Epidermal melanocyte (primary cell): ENCODE measurements around the gene ACIN1.
A peak's percentile ranks its signal among the peaks of the same experiment; 100 is the strongest.

Source experiments
- DNase-seq: peaks from one replicate; pipeline ENCODE4 v3.0.0; 2011; ENCODE audit warnings: low spot score; ENCODE audit not compliant: insufficient read length

The ACIN1 gene

DNA sequence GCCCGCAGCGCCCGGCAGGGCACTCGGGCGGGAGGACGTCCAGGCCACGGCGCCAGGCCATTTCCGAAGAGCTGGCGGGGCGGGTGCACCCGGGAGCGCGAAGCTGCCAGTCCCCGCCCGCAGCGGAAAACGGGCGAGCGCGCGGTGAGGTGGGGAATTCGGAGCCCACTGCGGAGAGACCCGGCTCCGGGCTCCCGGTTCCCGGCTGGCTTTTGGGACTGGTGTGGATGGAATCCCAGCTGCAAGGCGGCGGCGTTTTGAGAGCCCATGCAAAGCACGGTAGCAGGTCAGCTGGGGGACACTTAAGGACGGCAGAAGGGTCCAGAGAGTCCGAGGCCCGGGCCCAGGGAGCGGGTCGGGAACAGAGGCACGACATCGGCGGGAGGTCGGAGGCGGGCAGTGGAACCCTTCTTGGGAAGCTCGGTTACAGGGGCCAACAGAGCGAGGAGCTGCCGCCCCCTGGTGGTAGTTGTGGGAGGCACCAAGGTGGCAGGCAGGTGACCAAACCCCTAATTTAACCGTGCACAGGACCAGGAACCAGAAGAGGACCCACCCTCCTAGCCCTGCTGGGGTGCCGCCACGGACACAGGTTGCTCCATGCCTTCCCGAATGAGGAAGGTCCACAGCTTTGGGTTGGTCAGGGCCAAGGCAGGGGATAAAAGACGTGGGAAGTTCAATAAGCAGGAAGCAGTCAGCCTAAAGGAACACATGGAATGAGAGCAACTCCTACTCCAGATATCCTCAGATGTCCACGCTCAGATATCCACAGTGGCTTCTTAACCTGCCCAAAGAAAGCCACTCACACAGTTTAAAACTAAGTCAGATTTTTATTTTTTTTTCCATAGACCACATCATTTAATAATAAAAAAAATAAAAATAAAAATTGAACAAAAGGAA lies 36.9 kb downstream of the ACIN1 start:
- peak; percentile 96 for DNase-seq

GRCh38 chr14:23056956-23057756 lies 37.8 kb downstream of the ACIN1 start, which contains the start of gene CDH24:
TSS of gene CDH24 (minus strand) at chr14:23057520. CDS start at chr14:23055733, 1,787 bp downstream.
- DNase-seq, result peak; percentile 77

DNA sequence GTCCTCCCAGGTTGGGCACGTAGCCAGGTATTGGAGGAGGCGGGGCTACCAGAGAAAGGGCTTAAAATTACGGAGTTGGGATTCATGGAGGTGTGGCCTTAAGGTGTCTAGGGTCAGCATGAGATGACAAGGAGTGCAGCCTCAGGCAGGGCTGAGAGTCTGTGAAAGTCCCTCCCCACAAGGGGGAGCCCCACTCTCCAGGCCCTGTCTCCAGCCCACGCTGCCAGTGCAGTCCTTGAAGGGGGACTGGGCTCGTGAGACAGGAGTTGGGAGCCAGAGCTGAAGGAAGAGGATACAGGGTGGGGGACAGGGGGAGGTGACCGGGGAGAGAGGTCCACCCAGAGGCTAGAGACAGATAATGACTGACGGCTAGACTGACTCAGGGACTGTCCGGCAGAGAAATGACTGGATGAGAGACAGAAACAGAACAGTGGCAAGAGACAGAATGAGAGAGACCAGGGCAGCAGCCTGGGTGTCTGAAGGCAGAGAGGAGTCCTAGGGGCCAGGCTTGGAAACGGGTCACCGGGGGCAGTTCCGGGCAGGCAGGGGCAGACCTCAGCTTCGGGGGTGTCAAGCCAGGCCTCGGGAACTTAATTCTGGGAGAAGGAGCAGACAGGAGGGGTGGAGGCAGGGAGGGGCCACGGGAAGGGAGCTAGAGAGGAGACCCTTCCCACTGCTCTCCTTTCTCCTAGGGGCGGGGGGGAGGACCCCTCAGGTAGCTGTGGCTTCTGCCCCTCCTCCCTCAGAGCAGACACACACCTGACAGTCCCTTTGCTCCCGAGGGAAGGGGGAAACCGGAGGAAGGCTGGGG lies 38.6 kb downstream of the ACIN1 start:
- peak; percentile 92 for DNase-seq

DNA sequence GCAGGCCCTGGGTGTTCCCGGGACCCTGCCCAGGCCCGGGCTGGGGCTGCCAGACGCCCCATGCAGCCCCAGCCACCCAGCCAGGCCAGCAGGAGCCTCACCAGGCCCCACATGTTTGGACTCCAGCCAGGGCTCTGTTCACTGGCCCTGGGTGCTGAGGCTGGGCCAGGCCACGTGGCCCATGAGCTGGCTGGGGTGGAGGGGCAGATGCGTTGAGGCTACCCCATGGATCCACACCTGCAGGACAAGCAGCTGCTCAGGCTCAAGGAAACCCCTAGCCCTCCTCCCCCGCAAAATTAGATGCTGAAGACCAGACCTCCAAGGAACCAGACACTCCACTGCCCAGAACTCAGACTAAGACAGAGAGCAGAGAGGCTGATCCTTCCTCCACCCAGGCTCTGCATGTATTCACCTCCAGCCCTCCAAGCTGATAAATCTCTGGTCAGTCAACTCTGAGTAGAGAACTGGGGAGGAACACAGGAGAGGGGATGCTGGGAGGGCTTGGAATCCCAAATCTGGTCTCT lies 39.3 kb downstream of the ACIN1 start:
- no peak for DNase-seq

DNA sequence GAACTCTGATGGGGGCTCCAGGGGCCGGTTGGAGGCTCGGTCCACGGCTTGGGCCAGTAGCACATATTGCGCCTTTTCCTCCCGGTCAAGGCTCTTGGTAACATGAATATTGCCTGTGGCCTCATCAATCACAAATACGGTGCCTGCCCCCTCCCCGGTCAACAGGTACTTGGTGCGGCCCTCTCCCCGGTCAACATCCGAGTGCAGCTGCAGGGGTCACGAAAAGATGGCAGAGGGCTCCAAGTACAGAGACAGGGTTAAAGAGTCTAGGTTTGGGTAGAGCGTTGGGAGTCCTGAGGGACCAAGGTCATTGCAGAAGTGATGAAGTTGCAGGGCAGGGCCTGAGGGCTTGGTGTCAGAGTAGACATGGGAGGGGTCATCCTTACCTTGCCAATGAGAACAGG lies 39.8 kb downstream of the ACIN1 start:
- DNase-seq, result no peak

GRCh38 chr14:23054000-23054811 lies 40.7 kb downstream of the ACIN1 start:
- DNase-seq, result no peak

GRCh38 chr14:23053426-23053825 lies 41.5 kb downstream of the ACIN1 start:
- DNase-seq, result no peak

DNA sequence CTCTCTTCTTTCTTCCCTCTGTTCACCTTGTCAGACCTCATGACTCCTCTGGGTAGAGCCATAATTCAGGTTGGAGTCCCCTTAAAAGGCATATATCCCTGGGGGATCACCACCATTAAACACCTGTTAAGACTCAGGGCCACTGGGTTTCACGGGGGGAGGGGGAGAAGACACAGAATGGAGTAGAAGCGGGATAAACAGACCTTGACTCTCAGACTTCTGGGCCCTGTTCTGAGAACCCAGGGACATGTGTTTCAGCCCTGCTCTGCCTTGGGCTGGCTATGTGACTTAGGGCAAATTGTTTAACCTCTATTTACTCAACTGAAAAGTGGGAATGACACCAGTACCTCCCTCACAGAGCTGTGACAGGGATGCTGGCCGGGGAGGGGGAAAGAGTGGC lies 42.3 kb downstream of the ACIN1 start:
- no peak for DNase-seq

- no peak for DNase-seq
Observed at GRCh38 chr14:23052182-23052623, 42.7 kb downstream of the ACIN1 start.

DNA sequence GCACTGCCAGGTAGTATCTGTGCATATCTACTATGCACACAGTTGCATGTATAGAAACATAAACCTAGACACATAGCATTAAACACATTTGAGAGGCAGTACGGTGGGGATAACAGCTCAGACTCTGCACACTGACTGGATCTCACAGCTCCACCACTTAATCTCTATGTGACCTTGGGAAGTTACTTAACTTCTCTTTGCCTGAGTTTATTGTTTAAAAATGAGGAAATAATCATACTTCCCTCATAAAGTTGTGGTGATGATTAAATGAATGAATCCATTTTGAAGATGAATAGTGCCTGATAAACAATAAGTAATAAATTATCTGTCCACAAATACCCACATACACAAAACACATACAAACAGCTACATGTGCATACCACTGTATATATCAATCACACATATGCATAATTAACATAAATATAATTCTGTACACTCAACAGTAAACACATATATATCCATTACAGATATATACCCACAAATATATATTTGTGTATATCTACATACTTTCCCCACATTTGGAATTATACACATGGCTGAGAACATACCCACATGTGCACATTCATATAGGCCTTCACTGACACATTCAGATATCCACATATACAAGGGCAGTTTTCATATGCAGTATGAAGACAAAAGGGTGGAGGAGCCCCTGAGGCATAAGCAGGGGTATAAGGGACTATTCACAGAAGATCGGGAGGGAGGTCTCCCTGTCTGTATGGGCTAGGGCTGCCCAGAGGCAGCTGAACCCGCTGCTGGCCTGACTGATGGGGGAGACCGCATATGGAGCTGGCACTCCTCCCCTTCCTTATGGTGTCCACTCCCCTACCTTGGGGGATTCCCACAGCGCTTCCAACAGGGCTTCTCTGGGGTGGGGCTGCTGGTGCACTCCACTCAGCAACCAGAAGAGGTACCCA lies 43.5 kb downstream of the ACIN1 start:
- no peak for DNase-seq

- no peak for DNase-seq
Observed at GRCh38 chr14:23049011-23049410, 45.9 kb downstream of the ACIN1 start.

GRCh38 chr14:23047751-23048693 lies 46.9 kb downstream of the ACIN1 start:
- no peak for DNase-seq

DNA sequence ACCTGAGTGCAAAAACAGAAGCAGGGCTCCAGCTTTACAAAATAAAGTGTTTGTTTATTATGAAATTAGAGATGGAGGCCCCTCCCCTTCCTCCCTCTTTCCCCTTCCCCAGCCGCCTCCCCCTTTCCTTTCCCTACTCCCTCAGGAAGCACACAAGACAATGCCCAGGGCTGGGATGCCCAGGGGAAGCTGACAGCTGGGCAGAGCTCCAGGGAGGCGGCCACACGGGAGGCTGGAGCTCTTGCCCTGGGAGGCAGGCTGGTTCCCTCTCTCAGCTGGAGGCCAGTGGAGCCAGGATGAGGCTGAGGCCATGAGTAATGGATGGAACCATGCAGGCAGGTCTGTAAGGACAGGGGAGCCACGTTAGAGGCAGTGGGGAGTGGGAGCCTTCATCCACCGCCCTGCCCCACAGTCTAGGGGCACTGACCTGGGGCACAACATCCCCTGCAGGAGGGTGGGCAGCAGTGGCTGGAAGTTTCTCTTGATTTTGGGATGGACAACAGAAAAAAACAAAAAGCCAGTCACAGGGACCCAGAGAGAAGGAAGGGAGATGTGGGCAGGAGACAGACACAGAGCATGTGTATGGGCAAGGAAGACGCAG lies 47.8 kb downstream of the ACIN1 start:
- DNase-seq, result no peak

- DNase-seq, result no peak
Observed at GRCh38 chr14:23045419-23046357, 49.2 kb downstream of the ACIN1 start.

GRCh38 chr14:23044840-23045239 lies 50.1 kb downstream of the ACIN1 start:
- DNase-seq, result no peak

DNA sequence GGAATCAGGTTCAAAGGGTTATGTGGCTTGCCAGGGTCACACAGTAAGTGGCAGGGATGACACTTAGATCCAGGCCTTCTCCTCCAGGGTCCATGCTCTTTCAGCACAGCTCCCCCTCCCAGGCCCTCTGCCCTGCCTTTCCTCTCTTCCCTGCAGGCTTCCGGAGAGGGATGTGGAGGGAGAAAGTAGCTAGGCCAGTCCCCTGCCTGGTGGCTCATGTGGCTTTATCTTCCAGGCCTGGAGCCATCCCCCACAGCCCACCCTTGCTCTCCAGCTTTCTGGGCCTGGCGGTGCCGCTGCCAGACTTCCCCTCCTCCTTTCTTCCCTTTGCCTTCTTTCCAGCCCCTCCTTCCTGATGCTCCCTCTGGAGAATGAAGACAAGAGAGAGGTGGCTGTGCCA lies 51.2 kb downstream of the ACIN1 start:
- no peak for DNase-seq

DNA sequence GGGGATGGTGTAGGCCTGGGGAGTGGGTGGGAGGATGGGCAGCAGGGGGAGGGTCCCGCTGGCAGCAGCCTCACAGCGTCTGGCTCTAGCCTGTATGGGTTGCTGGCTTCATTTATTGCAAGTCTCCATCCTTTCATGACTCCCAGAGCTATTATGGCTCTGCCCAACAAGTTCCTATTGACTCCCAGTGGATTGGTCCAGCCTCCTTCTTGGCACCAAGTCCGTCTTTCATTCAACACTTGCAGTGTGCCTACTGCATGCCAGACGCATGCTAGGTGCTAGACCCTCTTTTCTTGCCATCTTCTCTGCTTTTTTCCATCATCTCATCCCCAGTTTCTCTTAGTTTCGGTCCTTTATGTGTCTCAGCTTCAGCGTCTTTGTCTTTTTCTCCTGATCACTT lies 51.8 kb downstream of the ACIN1 start:
- no peak for DNase-seq
